Measurements from ENCODE around the gene LHX3.

DNA sequence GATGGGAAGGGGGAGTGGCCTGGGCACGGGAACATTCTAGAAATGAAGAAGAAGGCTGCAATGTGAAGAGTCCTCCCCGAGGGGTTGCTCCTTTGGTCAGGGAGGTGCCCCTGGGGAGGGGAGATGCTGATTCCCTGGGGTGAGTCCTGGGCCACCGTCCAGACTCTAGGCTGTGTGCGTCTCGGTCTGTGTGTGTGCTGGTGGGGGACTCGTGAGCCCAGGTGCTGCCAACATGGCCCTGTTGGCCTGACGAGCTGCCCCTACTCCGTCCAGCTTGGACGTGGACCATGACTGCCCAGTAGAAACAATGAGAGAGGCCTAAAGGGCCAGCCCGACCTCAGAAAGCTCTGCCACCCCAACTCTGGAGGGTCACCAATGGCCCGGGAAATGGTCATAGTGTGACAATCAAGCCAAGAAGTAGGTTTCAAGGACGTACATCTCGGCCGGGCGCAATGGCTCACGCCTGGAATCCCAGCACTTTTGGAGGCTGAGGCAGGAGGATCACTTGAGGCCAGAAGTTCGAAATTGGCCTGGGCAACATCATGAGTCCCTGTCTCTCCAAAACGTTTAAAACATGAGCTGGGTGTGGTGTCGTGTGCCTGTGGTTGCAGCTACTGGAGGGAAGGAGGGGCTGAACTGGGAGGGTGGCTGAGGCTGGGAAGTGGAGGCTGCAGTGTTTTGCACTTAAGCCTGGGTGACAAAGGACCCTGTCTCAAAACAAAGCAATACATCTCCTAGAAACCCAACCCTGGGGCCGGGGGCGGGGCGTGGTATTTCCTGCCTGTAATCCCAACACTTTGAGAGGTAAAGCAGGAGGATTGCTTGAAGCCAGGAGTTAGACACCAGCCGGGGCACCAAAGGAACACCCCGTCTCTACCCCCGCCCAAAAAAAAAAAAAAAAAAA is 17.0 kb downstream of the LHX3 start:
- TF ChIP-seq, protein P1, sequence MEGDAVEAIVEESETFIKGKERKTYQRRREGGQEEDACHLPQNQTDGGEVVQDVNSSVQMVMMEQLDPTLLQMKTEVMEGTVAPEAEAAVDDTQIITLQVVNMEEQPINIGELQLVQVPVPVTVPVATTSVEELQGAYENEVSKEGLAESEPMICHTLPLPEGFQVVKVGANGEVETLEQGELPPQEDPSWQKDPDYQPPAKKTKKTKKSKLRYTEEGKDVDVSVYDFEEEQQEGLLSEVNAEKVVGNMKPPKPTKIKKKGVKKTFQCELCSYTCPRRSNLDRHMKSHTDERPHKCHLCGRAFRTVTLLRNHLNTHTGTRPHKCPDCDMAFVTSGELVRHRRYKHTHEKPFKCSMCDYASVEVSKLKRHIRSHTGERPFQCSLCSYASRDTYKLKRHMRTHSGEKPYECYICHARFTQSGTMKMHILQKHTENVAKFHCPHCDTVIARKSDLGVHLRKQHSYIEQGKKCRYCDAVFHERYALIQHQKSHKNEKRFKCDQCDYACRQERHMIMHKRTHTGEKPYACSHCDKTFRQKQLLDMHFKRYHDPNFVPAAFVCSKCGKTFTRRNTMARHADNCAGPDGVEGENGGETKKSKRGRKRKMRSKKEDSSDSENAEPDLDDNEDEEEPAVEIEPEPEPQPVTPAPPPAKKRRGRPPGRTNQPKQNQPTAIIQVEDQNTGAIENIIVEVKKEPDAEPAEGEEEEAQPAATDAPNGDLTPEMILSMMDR (conservative IDR thresholded peaks at IDR 0.05; ENCODE audit: low read depth, low read length): no peak
- TF ChIP-seq EZH2 (IDR thresholded peaks at IDR 0.05; ENCODE audit: borderline replicate concordance, low read depth, low read length, poor library complexity, severe bottlenecking): no peak

Measured in A673 (cell line).